ENCODE results near the gene SAPCD1.

The SAPCD1 gene

DNA sequence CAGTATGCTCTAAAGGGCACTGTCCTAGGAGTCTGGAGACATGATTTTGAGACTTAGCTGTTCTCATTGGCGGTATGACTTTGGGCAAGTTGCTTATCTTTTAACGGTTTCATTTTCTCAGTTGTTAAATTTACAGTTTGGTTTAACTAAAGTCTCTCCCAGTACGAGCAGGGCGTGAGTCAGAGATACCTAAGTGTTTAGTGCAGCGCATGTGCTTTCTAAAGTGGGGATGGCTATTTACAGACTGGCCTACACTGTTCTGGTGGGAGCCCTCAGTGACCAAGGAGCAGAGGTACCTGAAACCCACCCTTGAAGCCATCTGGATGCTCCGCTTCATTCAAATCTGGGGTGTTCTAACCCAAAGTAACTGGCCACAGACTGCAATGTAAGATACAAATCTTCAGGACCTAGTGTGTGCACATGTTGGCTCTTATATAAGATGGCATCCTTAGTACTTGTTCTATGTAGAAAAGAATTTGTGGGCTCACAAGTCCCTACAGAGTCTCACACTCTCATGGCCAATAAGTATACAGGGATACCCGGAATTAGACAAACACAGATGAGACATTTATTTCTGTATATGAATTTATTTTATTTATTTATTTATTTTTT lies 11.9 kb upstream of the SAPCD1 start:
- no peak for DNase-seq (ENCODE audit: low read depth in 2 of 2)

GRCh38 chr6:31752739-31753319 lies 9.6 kb upstream of the SAPCD1 start:
- peak in 1 of 2 experiments; percentile 38 for DNase-seq (ENCODE audit: low read depth in 2 of 2)

DNA sequence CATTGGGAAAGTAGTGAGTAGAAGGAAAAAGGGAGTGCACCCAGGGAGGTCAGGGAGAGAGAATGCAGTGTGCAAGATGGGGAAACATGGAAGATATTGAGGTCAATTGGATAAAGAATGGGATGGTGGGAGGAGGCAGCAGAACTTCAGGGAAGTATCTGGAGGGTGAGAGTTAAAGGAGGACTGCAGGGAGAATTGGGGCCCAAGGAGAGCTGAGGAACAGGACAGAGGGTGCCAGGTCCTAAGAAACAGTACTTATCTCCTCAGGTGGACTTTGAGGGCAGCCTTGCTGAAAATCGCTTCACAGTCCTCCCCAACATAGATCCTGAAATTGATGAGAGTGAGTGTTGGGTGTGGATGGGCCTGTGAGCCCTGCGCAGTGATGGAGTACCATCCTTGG lies 4.2 kb upstream of the SAPCD1 start:
- DNase-seq (ENCODE audit: low read depth in 2 of 2), result no peak

DNA sequence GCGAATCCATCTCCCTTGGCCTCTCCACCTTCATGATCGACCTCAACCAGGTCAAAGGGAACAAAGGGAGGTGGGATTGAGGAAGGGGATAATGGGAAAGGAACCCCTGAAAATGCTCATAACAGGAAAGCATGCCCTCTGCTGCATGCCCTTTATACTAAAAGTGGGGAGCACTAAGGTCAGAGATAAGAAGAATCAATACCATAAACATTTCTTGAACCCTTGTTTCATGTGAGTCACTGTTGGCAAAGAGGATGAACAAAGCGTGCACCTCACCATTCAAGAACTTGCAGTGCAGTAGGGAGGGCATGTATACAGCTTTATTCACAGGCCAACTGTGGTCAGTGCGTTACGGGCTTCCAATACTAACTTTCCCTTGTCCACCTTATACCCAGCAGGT lies 1.7 kb upstream of the SAPCD1 start:
- no peak for DNase-seq (ENCODE audit: low read depth in 2 of 2)

DNA sequence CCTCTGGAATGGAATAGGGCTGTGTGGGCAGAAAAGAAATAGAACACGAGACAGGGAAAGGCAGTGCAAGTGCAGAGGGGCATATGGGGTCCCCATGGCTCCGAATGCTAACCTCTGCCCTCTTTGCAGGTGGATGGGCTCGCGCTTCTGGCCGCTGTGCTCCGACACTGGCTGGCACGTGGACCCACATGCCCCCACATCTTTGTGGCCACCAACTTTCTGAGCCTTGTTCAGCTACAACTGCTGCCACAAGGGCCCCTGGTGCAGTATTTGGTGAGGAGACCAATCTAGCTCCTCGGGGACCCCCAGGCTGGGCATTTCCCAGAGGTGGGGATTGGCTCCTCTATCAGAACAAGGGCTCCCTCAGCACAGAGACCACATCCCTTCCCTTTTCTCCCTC lies 1.1 kb upstream of the SAPCD1 start:
- no peak for DNase-seq (ENCODE audit: low read depth in 2 of 2)

DNA sequence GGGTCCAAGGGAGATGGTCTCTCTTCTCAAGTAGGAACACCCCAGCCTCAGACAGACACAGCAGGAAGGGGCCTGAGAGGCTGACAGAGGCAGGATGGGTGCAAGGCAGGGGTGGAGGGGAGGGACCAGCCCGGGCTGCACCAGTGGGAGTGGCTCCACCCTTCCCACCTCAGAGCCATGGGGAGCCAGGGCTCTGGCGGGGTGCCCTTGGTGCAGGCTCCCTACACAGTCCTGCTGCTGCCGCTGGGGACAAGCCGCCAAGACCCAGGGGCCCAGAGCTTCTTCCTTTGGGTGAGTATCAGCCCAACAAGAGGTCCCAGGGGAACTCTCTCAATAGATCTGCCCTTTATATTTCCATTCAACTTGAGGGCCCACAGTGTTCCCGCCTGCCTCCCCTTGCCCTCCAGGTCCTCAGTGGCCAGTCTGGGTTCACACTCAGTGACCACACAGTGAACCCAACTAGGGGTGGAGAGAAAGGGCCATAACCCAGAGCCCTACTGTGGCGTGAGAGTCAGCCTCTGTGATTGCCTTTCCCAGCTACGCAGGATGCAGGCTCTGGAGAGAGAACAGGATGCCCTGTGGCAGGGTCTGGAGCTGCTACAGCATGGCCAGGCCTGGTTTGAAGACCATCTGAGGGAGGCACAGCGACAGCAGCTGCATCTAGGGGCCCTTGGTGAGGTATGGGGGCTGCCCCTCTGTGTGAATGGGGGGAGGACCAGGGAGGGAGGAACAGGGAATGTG lies 592 bp downstream of the SAPCD1 start:
- DNase-seq (ENCODE audit: low read depth in 2 of 2), result no peak

DNA sequence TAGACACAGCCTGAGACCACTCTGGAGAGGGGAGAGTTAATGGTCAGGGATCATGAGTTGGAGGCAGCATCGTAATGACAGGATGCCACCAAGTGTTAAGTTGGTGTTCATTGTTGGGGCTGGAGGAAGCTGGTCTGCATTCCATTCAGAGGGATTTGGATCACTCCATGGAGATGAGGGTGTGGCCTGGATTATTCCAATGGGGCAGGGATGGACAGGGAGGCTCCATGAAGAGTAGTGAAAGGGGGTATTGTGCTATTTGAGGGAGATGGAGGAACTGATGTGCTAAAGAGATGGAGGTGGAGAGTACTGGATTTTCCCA lies 1.1 kb downstream of the SAPCD1 start:
- peak in 1 of 2 experiments; percentile 29 for DNase-seq (ENCODE audit: low read depth in 2 of 2)

- DNase-seq (ENCODE audit: low read depth in 2 of 2), result no peak
Measured at GRCh38 chr6:31764198-31764597, 1.7 kb downstream of the SAPCD1 start.

GRCh38 chr6:31765559-31765909 lies 3.1 kb downstream of the SAPCD1 start:
- DNase-seq (ENCODE audit: low read depth in 2 of 2), result no peak

- DNase-seq (ENCODE audit: low read depth in 2 of 2), result no peak
Measured at GRCh38 chr6:31765910-31766794, 3.7 kb downstream of the SAPCD1 start.

- DNase-seq (ENCODE audit: low read depth in 2 of 2), result no peak
Measured at GRCh38 chr6:31767096-31767645, 4.7 kb downstream of the SAPCD1 start.

GRCh38 chr6:31768363-31769257 lies 6.2 kb downstream of the SAPCD1 start:
- no peak for DNase-seq (ENCODE audit: low read depth in 2 of 2)

DNA sequence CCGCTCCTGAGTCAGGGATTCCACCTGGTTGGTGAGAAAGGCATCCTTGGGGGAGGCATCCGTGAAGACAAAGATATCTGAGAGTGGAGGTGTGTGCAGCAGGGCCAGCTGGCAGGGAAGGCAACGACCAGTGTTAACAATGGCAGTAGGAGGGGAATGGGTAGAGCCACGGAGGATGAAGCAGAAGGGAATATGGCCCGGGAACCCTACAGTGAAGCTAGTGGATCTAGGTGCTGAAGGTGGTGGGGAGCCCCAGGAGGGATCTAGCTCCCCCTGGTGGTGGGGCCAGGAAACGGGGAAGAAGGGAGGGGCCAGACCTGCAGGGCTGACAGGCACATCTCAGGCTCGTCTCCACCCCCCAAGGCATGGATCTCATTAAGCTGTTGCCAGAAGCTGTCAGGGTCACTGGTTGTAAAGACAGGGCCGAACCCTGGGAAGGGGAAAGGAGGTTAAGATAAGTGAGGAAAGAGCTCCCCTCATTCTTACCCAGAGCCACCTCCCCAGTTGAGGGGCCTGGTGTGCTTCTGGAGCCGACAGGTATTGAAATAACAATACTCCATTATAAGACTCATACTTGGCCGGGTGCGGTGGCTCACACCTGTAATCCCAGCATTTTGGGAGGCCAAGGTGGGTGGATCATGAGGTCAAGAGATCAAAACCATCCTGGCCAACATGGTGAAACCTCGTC lies 7.4 kb downstream of the SAPCD1 start:
- DNase-seq (ENCODE audit: low read depth in 2 of 2), result no peak

DNA sequence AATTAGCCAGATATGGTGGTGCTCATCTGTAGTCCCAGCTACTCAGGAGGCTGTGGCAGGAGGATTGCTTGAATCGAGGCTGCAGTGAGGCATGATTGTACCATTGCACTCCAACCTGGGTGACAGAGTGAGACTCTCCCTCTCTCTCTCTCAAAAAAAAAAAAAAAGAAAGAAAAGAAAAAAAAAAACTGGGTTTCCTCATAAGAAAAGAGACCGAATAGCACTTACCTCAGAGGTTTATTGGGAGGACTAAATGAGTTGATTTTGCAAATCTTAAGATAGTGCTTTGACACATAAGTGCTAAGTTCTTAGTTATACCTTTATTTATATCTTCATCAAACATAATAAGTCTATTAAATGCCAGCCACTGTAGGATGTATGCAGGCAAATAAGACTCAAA lies 8.4 kb downstream of the SAPCD1 start:
- DNase-seq (ENCODE audit: low read depth in 2 of 2), result no peak

DNA sequence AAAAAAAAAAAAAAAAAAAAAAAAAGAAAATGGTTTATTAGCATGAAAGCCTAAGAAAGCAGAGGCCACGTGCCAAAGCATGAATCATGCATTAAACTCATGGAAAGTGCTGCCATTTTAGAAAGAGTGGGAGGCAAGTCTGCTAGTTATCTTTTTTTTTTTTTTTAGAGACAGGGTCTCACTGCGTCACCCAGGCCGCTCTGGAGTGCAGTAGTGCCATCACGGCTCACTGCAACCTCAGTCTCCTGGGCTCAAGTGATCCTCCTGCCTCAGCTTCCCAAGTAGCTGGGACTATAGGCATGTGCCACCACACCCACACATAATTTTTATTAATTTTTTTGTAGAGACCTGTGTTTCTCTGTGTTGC lies 9.5 kb downstream of the SAPCD1 start:
- no peak for DNase-seq (ENCODE audit: low read depth in 2 of 2)

- DNase-seq (ENCODE audit: low read depth in 2 of 2), result no peak
Measured at GRCh38 chr6:31775184-31775583, 12.7 kb downstream of the SAPCD1 start.

DNA sequence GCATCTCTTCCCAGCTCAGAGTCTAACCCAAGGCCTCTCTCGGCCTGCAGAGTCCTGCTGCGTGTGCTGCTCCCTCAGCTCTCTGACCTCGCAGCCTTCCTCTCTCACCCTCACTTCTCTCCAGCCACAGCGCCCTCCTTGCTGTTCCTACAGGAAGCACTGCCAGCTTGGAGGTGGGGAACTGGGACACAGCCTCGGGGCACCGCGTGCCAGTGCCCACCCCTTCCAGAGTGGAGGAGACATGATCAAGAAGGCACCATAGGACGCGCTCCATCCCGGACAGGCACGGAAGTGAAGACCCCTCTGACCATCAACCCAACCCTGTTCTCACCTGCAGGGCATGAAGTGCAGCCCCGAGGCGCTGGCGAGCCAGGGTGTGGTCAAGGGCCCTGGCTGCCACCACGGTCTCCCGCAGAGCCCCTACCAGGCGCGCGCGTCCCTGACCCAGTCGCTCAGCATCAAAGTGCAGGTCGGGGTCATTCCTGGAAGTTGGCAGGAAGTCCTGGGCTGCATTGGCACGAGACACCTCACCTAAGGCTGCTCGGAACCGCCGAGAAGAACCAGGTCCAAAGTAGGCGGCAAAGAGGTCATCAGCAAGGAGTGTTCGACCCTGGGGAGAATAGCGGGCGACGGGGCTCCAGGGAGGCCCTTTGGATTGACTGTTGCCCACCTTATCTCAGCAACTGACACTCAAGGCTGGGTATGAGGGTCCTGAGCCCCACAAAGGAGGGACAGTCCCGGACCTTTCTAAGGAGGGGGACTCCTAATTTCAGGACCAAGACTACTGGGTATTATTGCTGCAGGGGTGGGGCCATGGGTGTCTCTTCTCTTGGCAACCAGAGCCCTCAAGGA lies 13.4 kb downstream of the SAPCD1 start:
- DNase-seq (ENCODE audit: low read depth in 2 of 2), result no peak

DNA sequence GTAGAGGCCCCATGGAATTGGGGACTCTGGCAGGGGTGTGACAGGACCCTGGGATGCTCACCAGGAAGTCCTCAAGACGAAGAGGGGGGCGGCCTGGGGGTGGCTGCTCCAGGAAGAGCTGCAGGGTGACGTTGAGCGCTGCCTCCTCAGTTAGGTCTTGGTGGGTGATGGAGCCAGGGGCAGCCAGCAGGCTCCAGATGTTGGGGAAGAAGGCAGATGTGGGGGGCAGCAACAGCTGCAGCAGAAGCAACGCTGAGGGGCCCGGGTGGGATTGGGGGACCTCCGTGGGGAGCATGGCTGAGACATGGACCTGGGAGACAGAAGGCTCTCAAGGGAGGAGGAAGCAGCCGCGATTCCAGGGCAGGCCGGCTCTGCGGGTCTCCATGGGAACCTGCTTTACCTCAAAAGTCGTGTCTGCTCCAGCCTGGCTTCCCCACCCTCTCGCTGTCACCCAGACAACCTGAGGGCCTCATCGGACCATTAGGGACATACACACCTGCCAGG lies 14.1 kb downstream of the SAPCD1 start:
- DNase-seq (ENCODE audit: low read depth in 2 of 2), result no peak

GRCh38 chr6:31776989-31777666 lies 14.7 kb downstream of the SAPCD1 start, which contains the start of gene VWA7:
Gene VWA7, minus strand, starts transcription at chr6:31777328. Its CDS starts 549 bp downstream, at chr6:31776779.
- DNase-seq (ENCODE audit: low read depth in 2 of 2), result peak in 1 of 2 experiments; percentile 12
